NCI-H748 treated with DMSO at 0.1 percent for 48 hours (cell line): ENCODE results near the gene ANG.
"Not testable (repeated sequence)": the region's sequence is repeated elsewhere in the genome, so short reads cannot be mapped to it uniquely, and the experiment has no call there.

ENCODE experiments used
- DNase-seq: peaks from one replicate; lab custom pipeline; 2025; lab: John Stamatoyannopoulos, UW

Gene ANG

DNA sequence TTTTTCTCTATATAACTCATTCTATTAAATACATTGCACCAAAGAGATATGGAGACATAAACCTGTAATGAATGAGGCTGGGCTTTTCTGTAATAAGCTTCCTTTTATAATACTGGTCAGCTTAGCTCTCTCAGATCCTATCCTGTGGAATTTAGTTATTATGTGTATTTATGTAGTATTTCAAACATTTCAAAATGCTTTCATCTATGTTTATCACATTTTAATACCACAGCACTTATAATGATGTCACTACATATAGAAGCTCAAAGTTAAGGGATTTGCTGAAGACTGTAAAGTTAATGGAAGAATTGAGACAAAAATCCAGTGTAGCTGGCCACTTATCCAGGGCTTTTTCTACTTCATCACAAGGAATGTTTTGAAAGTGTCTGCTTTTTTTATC lies 11.4 kb downstream of the ANG start:
- DNase-seq = no peak

- not testable (repeated sequence) for DNase-seq
Observed at GRCh38 chr14:20700965-20701364, 12.4 kb downstream of the ANG start.

- no peak for DNase-seq
Observed at GRCh38 chr14:20706657-20707355, 18.2 kb downstream of the ANG start.

DNA sequence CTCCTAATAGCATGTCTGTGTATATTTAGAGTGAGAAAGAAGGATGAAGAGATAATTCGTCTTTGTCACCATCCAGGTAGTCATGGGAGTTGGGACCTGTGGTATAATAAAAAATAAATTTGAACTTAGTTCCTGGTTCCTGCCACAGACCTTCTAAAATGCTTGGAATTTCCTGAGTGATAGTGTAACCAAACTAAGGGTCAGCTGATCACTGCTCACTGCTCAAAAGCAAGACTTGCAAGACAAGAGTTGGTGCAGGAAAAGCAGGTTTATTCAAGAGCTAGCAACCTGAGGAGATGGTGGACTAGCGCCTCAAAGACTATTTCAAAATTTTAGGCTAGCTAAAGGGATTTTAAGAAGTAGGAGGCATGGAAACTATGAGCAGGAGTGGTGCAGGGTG lies 19.1 kb downstream of the ANG start:
- no peak for DNase-seq

DNA sequence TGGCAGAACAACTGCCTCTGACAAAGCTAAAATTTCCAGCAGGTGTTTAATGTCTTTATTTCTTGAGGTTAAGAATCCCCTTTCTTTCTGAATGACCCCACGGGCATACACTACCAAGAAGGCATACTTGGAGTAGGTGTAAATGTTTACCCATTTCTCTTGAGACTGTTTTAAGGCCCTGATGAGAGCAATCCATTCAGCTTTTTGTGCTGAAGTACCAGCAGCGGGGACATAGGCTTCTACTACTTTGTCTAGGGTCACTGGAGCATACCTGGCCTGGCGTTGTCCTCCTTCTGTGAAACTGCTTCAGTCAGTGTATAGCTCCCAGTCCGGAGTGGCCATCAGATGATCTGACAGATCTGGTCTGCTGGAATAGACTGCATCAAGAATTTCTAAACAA lies 22.7 kb downstream of the ANG start:
- no peak for DNase-seq

- no peak for DNase-seq
Observed at GRCh38 chr14:20711685-20712084, 23.1 kb downstream of the ANG start.

GRCh38 chr14:20712904-20713303 lies 24.3 kb downstream of the ANG start:
- no peak for DNase-seq

- no peak for DNase-seq
Observed at GRCh38 chr14:20714593-20715250, 26.2 kb downstream of the ANG start.

GRCh38 chr14:20719777-20720176 lies 31.2 kb downstream of the ANG start:
- DNase-seq = no peak

- no peak for DNase-seq
Observed at GRCh38 chr14:20720741-20721140, 32.2 kb downstream of the ANG start.

- no peak for DNase-seq
Observed at GRCh38 chr14:20722016-20722415, 33.5 kb downstream of the ANG start.

DNA sequence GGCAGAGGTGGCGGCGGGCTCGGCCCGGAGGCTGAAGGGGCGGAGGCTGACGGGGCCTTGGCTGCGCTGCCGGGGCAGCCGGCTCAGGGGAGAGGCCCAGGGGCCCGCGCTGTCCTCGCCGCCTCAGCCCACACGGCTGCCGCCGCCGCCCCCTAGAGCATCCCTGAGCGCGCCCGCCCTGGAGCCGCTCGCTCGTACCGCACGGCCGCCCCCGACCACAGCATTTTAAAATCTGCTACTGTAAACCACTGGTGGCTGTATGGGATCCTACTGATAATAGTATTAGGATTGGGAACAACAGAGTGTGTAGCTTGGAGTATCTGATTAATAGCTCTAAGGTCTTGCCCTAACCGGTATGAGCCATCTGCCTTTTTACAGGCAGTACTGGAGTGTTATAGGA lies 34.9 kb downstream of the ANG start:
- no peak for DNase-seq

GRCh38 chr14:20726121-20726520 lies 37.6 kb downstream of the ANG start:
- not testable (repeated sequence) for DNase-seq

DNA sequence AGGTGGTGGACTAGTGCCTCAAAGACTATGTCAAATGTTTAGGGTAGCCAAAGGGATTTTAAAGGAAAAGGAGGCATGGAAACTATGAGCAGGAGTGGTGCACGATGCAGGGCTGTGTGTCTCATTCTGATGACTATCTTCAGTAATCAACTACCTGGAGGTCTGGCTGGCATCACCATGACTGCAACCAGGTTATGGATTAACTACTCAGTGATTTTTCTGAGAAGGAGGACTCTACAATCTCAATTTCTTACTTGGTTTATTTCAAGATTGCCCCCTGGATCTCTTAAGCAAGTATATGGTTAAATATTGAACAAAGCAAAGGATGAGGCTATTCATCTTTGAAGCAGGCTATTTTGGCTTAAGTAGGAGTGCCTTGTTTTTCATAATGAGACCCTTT lies 38.0 kb downstream of the ANG start:
- DNase-seq = no peak

- no peak for DNase-seq
Observed at GRCh38 chr14:20730891-20731290, 42.3 kb downstream of the ANG start.

- no peak for DNase-seq
Observed at GRCh38 chr14:20732477-20732876, 43.9 kb downstream of the ANG start.

DNA sequence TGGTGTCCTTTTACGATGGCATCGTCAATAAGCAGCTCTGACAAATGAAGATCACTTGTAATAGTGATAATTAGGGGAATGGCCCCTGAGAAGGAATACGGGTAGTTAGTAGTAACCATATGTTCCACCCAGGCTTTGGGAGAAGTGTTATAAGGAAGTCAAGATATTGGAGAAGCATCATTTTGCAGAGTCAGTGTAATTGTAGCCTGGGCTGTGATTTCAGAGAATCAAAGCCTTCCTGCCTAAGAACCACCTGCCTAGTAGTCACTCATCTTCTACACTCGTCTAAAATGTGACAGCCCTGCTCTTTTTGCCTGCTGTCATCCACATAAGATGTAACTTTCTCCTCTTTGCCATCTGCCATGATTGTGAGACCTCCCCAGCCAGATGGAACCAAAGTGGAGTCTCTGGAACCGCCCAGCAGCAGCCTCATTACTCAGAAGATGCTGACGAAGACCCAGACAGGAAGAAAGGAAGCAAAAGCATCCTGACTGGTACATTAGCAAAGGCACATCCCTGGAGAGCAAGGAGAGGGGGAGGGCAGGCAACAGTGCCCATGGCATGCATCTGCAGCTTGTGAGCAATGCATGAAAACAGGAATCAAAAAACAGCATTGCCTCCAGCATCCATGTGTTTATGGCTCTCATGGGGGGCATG lies 44.5 kb downstream of the ANG start:
- no peak for DNase-seq

DNA sequence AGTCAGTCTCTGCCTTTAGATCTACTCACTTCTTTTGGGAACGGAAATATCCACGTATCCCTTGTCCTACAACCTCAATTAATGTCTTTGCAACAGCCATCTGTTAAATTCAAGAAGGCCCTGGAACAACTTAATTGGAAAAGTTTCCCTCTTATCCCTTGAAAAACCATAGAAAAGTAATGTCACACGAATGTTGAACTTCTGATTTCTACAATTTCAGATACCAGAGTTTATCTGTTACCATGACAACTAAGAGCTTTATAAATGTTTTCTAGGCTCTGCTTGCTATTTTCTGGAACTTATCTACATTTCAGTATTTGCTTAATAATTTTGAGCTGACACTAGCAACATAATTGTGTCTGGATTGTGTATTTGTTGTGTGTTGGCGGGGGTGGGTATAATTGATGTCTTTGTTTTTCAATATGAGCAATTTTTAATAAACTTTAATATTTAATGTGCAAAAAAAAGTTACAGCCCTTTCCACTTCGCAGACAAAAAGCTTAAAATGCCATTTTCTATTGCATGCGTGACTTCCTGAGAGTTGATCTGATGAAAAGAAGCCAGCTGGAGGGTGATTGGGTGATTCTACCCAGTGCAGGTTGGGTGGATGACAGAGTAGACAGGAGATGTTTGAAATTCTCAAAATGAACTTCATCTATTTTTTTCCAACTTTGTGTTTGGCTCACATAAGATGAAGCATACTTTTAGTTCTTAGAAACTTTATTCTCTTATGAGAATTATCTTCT lies 45.3 kb downstream of the ANG start:
- DNase-seq = no peak

- DNase-seq = no peak
Observed at GRCh38 chr14:20734430-20734806, 45.9 kb downstream of the ANG start.

- not testable (repeated sequence) for DNase-seq
Observed at GRCh38 chr14:20738292-20738691, 49.7 kb downstream of the ANG start.

DNA sequence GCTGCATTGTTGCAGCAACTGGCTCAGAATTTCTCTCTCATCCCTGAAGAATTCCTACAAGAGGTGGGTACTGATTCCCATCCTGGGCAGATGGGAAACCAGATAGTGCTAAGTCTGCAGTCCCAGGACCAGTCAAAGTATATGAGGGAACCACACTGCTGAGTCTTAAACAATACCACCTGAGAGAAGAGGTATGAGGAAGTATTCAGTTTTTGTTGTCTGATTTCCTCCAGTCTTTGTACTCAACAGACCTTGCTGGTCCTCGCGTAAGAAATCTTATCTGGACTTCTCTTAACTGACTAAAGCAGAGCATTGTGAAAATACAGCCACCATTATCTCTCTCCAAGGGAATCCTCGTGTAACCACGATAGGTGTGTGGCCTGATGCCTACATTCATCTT lies 53.6 kb downstream of the ANG start:
- DNase-seq = no peak

GRCh38 chr14:20743556-20743955 lies 55.0 kb downstream of the ANG start:
- no peak for DNase-seq
